ENCODE data around the gene NUP205.

DNA sequence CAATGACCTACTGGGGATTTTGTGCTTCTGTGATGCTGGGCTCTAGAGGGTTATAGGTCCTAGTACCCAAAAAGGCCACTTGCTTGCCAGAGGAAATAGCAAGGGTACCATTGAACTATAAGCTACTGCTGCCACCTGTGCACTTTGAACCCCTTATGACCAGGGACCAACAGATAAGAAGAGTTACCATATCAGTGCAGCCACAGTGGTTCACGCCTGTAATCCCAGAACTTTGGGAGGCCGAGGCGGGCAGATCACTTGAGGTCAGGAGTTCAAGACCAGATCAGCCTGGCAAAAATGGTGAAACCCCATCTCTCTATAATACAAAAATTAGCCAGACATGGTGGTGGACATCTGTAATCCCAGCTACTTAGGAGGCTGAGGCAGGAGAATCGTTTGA, 32.3 kb upstream of the NUP205 start:
- TF ChIP-seq CTCF (IDR thresholded peaks at IDR 0.05; ENCODE audit: low read length), result no peak
- no peak for TF ChIP-seq EZH2 (IDR thresholded peaks at IDR 0.05; ENCODE audit: borderline replicate concordance, low read length)

Measured in OCI-LY1 (cell line).